Measurements from ENCODE around the gene KCNJ6.

The KCNJ6 gene

DNA sequence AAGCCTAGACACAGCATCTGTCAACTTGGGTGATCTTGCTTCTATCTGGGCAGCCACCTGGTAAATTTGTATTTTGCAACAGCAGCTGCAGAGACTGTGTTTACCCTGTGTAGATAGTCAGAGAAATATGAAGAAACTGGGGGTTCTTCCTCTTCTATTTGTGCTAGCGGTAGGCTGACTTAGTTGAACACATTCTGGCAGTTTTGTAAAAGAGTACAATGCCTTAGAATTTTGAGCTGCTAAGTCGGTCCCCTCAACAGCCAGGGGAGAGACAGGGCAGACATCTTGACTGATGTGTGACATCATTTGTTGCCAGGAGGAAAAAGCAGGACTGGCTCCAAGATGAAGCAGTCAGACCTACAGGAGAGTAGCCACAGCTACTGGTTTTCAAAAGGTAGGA, 53.7 kb downstream of the KCNJ6 start:
- DNase-seq = peak; percentile 6

- no peak for DNase-seq
Observed at GRCh38 chr21:37861561-37861960, 54.7 kb downstream of the KCNJ6 start.

DNA sequence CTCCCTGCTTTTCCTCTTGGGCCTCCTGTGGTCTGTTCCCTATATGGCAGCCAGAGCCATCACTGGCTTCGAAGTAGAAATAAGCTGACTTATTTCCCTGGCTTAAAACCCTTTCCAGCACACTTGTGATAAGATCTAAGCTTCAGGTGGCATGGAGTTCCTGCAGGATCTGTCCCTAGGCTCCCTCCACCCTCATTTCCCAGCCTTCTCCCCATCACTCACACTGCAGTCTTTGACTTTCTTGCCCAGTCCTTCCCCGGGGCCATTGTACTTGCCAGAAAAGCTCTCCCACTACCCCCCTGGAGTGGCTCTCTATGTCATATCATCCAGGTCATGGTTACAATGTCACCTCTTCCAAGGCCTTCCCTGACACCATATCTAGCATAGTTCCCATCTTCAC, 55.8 kb downstream of the KCNJ6 start:
- no peak for DNase-seq

GRCh38 chr21:37855647-37856625, 60.3 kb downstream of the KCNJ6 start:
- DNase-seq = no peak

DNA sequence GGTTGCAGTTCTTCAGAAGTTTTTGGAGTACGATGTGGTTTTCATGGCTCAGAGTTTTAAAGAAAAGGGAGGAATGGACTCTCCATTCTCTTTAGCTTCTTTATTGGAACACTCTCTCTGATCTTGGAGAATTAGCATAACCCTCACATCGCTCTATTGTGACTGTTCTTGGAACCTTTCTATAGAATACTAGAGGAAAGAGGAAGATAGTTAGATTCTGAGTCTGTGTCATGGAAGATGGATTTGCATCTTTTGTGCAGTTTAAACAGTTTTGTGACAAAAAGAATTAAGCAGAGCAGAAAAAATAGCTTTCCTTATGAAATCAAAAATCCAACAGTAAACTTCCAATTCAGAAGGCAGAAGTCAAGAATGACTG, 61.0 kb downstream of the KCNJ6 start:
- DNase-seq = no peak

- DNase-seq = no peak
Observed at GRCh38 chr21:37849506-37850102, 66.7 kb downstream of the KCNJ6 start.

GRCh38 chr21:37848721-37849490, 67.4 kb downstream of the KCNJ6 start:
- no peak for DNase-seq

- DNase-seq = no peak
Observed at GRCh38 chr21:37845535-37845934, 70.7 kb downstream of the KCNJ6 start.

- no peak for DNase-seq
Observed at GRCh38 chr21:37843191-37843590, 73.1 kb downstream of the KCNJ6 start.

GRCh38 chr21:37842163-37842919, 73.9 kb downstream of the KCNJ6 start:
- DNase-seq = no peak

- no peak for DNase-seq
Observed at GRCh38 chr21:37837381-37837780, 78.9 kb downstream of the KCNJ6 start.

DNA sequence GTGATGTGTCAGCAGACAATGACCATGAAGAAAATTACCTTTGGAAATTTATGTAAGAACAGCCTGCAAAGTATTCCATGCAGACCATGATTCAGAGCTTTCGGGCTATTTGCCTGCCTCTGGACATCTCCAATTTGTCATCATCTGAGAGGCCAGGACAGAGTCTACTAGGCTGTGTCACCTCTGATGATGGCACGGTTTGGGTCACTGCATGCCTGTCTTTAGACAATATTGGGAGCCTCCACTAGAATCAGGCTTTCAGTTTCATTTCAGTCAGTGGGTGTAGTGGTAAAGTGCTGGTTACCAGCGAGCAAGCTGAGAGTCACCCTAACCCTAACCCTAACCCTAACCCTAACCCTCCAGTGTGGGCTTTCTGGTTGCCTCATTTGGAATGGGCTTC, 80.8 kb downstream of the KCNJ6 start:
- DNase-seq = no peak

DNA sequence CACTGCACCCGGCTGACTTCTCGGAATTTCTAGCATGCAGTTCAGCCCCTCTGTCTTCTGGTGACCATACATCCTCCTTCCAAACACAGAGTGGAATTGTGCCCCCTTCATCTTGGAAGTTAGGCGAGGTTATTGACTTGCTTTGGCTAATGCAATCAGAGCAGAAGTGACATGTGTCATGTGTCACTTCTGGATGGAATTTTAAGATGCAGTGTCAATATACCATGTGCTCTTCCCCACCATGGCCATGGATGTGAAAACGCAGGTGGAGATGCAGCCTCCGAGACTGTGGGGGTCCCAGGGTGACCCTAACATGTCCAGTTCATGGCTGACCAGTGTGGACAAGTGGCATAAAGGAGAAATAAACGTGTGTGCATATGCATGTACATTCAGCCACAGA, 83.0 kb downstream of the KCNJ6 start:
- no peak for DNase-seq

- DNase-seq = peak; percentile 2
Observed at GRCh38 chr21:37829447-37829846, 86.8 kb downstream of the KCNJ6 start.

DNA sequence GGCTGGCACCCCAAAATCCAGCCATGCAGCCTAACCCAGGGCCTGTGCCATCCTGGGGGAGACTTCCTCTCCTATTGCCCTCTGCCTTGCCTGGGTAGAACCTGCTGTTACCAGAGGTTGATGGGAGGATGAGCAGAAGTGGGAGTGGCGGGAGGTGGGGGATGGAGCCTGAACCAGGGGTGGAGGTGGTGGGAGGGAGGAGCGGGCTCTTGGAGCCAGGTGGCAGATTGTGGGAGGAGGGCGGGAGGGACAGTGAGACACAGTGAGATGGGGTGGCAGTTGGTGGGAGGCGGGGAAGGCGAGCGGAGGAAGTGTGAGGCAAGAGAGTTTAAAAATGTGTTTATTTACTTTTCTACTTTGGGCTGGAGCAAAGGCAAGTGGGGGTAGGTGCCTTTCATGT, 87.3 kb downstream of the KCNJ6 start:
- no peak for DNase-seq

- no peak for DNase-seq
Observed at GRCh38 chr21:37828556-37828955, 87.7 kb downstream of the KCNJ6 start.

DNA sequence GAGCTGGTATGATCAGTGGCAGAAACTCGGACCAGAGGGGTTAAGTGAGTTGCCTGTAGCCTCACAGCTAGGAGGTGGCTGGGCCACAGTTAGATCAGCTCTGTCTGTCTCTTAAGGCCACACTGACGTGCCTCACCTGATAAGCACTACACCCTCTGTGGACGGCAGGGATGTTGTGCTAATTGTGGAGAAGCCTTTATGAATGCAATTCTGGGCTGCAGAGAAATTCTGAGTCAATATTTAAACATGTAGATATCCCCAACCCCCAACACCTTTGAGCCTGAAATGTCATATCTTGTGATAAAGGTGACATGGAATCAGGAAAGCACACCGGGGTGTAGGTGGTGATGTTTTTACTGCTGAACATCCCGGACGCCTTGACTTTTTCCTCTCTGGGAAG, 88.3 kb downstream of the KCNJ6 start:
- no peak for DNase-seq

DNA sequence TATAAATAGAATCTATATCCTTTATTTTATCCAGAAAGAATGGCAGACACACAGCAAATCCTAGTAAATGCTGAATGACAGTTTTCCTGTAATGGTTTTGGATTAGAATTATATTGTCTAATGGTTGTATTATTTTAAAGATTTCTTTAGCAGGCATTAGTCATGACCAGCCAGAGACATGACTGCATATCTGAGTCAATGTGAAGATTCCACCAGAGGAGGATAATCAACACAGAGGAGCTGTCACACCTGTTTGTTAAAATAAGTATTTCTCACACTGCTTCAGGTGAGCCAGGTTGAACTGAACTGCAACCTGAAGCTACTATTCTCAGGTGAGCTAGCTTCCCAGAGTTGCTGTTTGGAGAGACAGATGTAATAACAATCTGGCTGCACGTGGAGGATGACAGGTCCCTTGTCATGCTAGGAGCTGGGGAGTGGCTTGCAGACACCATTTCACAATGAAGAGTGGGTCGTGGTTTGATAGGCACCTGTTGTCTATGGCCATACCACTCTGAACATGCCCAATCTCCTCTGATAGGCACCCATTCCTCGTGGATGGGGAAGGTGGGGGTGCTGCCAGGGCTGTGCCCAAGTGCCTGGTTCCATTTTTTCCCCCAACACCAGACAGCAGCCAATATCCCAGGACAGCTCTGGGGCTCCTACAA, 94.3 kb downstream of the KCNJ6 start:
- DNase-seq = no peak

- no peak for DNase-seq
Observed at GRCh38 chr21:37821092-37821491, 95.2 kb downstream of the KCNJ6 start.

DNA sequence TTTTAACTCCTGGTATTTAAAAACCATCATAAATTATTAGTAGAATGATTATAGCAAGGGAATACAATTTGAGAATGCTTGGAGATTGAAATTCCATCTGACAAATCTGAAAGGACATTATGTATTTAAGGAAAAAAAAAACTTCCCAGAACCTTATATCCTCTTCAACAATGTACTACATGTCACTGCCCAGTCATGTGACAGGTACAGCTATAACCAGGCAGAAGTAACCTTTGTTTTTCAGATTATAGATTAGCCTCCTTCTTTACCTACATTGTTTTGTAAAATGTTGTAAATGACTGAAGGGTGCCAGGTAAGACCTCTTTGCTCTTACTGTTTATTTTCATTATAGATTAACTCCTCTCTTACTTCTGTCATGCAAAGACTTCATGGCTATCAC, 96.9 kb downstream of the KCNJ6 start:
- DNase-seq = no peak

DNA sequence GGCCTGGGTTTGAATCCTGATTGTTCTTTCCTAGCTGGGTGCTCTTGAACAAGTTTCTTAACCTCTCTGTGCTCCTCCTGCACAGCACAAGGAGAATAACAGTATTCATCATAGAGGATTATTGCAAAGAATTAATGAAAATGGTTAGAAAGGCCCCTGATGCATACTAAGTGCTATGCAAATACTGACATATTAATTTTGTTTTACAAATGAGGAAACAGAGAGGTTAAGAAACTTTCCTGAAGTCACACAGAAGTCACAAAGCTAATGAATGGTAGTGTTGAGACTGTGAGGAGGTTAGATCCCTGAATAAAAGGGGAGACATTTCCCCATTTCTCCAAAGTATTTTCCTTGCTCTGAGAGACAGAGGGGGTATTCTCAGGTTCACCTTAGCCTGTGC, 99.0 kb downstream of the KCNJ6 start:
- DNase-seq = no peak

GRCh38 chr21:37815893-37816292, 100.4 kb downstream of the KCNJ6 start:
- DNase-seq = peak; percentile 3
